MM.1S (cell line): ENCODE measurements around the gene LCLAT1.

Experiments used
- DNase-seq: peaks from one replicate; pipeline ENCODE4 v3.0.0-alpha.2; 2015
- H2AFZ ChIP-seq: fragments of 300-600 bp; sonication (generic); 2 replicates; pipeline ENCODE4 v1.6.0; 2016; ENCODE audit warnings: antibody characterized with exemption, low read length
- H3F3A ChIP-seq: fragments of 300-600 bp; sonication (generic); 2 replicates; pipeline ENCODE4 v1.6.1; 2016; ENCODE audit warnings: mild to moderate bottlenecking, antibody characterized with exemption, low read length, moderate library complexity, mixed read lengths; ENCODE audit not compliant: insufficient read depth
- H3K27ac ChIP-seq: fragments of 300-600 bp; sonication (generic); 2 replicates; pipeline ENCODE4 v1.5.1; 2016; ENCODE audit warnings: mild to moderate bottlenecking, low read length
- H3K27me3 ChIP-seq: fragments of 300-600 bp; sonication (generic); replicated peaks from 2 replicates; pipeline ENCODE4 v1.6.0; 2016; ENCODE audit warnings: low read length; ENCODE audit not compliant: insufficient read depth
- H3K36me3 ChIP-seq: fragments of 300-600 bp; sonication (generic); replicated peaks from 2 replicates; pipeline ENCODE4 v1.6.1; 2016; ENCODE audit warnings: mild to moderate bottlenecking, low read length, mixed read lengths; ENCODE audit not compliant: insufficient read depth
- H3K4me1 ChIP-seq: fragments of 300-600 bp; sonication (generic); 2 replicates; pipeline ENCODE4 v1.6.1; 2016; ENCODE audit warnings: low read length, mixed read lengths
- H3K4me2 ChIP-seq: fragments of 300-600 bp; sonication (generic); 2 replicates; pipeline ENCODE4 v1.6.0; 2016; ENCODE audit warnings: low read depth, low read length
- H3K4me3 ChIP-seq: fragments of 300-600 bp; sonication (generic); 2 replicates; pipeline ENCODE4 v1.5.1; 2016; ENCODE audit warnings: low read length, mixed read lengths
- H3K79me2 ChIP-seq: fragments of 300-600 bp; sonication (generic); 2 replicates; pipeline ENCODE4 v1.6.1; 2016; ENCODE audit warnings: mixed run types, low read length, mixed read lengths
- H3K9ac ChIP-seq: fragments of 300-600 bp; sonication (generic); 2 replicates; pipeline ENCODE4 v1.6.1; 2016; ENCODE audit warnings: low read length, mixed read lengths
- H3K9me2 ChIP-seq: fragments of 300-600 bp; sonication (generic); replicated peaks from 2 replicates; pipeline ENCODE4 v1.6.1; 2016; ENCODE audit warnings: mild to moderate bottlenecking, low read length, mixed read lengths; ENCODE audit not compliant: insufficient read depth
- H3K9me3 ChIP-seq: fragments of 300-600 bp; sonication (generic); replicated peaks from 2 replicates; pipeline ENCODE4 v1.6.1; 2016; ENCODE audit warnings: mild to moderate bottlenecking, low read length, mixed read lengths; ENCODE audit not compliant: insufficient read depth
- H4K20me1 ChIP-seq: fragments of 300-600 bp; sonication (generic); 2 replicates; pipeline ENCODE4 v1.6.1; 2016; ENCODE audit warnings: mild to moderate bottlenecking, low read length, moderate library complexity, mixed read lengths; ENCODE audit not compliant: insufficient read depth
- CTCF ChIP-seq: fragments of 300-600 bp; sonication (generic); IDR thresholded peaks from 2 replicates; pipeline ENCODE4 v1.5.1; 2016; ENCODE audit warnings: antibody characterized with exemption, low read length, mixed read lengths
- EZH2 ChIP-seq: fragments of 300-600 bp; sonication (generic); optimal IDR thresholded peaks from 2 replicates; pipeline ENCODE3; 2017; ENCODE audit warnings: low read depth, mild to moderate bottlenecking, antibody characterized with exemption, low read length, mixed read lengths
- EZH2phosphoT487 ChIP-seq: fragments of 300-600 bp; sonication (generic); IDR thresholded peaks from 2 replicates; pipeline ENCODE4 v1.6.1; 2018; ENCODE audit warnings: antibody characterized with exemption, low read length

The LCLAT1 gene

GRCh38 chr2:30561349-30561748, 114.3 kb downstream of the LCLAT1 start:
- no peaks in the 10 kb centered on the region for H3K4me1 ChIP-seq
- no peak overlapping the region for H3K9ac ChIP-seq
- H3K9me3 ChIP-seq, result no peaks in the 10 kb centered on the region
- no peaks in the 10 kb centered on the region for H3K9me2 ChIP-seq
- DNase-seq, result no peak
- H3F3A ChIP-seq, result no peaks in the 10 kb centered on the region
- H3K27me3 ChIP-seq, result no peaks in the 10 kb centered on the region
- no peaks in the 10 kb centered on the region for H3K79me2 ChIP-seq
- no peak overlapping the region for H3K4me3 ChIP-seq
- H3K4me2 ChIP-seq, result no peak overlapping the region
- no peaks in the 10 kb centered on the region for H3K36me3 ChIP-seq
- no peaks in the 10 kb centered on the region for H4K20me1 ChIP-seq
- no peak for TF ChIP-seq EZH2phosphoT487
- no peak for TF ChIP-seq CTCF
- TF ChIP-seq EZH2, result no peak
- H2AFZ ChIP-seq, result no peak overlapping the region
- H3K27ac ChIP-seq, result no peak overlapping the region

- no peak for DNase-seq
- Histone ChIP-seq H4K20me1 (no peaks in the 10 kb centered on the region), H3K36me3 (no peaks in the 10 kb centered on the region), H3K27ac (no peak overlapping the region), H3K27me3 (no peaks in the 10 kb centered on the region), H3K9ac (no peak overlapping the region), H3K4me2 (no peak overlapping the region), H2AFZ (no peak overlapping the region), H3K4me3 (no peak overlapping the region), H3K79me2 (no peaks in the 10 kb centered on the region), H3K9me3 (no peaks in the 10 kb centered on the region), H3K9me2 (no peaks in the 10 kb centered on the region), H3K4me1 (no peaks in the 10 kb centered on the region), H3F3A (no peaks in the 10 kb centered on the region)
- no peak for TF ChIP-seq EZH2
- TF ChIP-seq CTCF, result no peak
- TF ChIP-seq EZH2phosphoT487, result no peak
These were observed 118.9 kb downstream of the LCLAT1 start for GRCh38 chr2:30565851-30566358.

- Histone ChIP-seq H3K4me2 (no peak overlapping the region), H3K79me2 (no peaks in the 10 kb centered on the region), H3K4me1 (no peaks in the 10 kb centered on the region), H3K27ac (no peak overlapping the region), H3K4me3 (no peak overlapping the region), H3F3A (no peaks in the 10 kb centered on the region), H3K9ac (no peak overlapping the region), H4K20me1 (no peaks in the 10 kb centered on the region), H3K9me3 (no peaks in the 10 kb centered on the region), H3K27me3 (no peaks in the 10 kb centered on the region), H2AFZ (no peak overlapping the region), H3K9me2 (no peaks in the 10 kb centered on the region), H3K36me3 (no peaks in the 10 kb centered on the region)
- DNase-seq, result no peak
- TF ChIP-seq CTCF (no peak), EZH2phosphoT487 (no peak)
These were observed 119.6 kb downstream of the LCLAT1 start for GRCh38 chr2:30566631-30567030.
